Brain microvascular endothelial cell (primary cell): Measurements from ENCODE around the gene TRH.
"Not testable (repeated sequence)": the region's sequence is repeated elsewhere in the genome, so short reads cannot be mapped to it uniquely, and the experiment has no call there.

Source experiments
- DNase-seq: peaks from one replicate; pipeline ENCODE4 v3.0.0-alpha.2; 2020
- H3K27ac ChIP-seq: fragments of 250-450 bp; sonication (Bioruptor Pico); 2 replicates; pipeline ENCODE4 v1.5.1; 2020; ENCODE audit warnings: mild to moderate bottlenecking, moderate library complexity
- H3K27me3 ChIP-seq: fragments of 250-450 bp; sonication (Bioruptor Pico); replicated peaks from 2 replicates; pipeline ENCODE4 v1.5.1; 2020; ENCODE audit warnings: mild to moderate bottlenecking
- H3K36me3 ChIP-seq: fragments of 250-450 bp; sonication (Bioruptor Pico); replicated peaks from 2 replicates; pipeline ENCODE4 v1.5.1; 2020; ENCODE audit warnings: mild to moderate bottlenecking
- H3K4me3 ChIP-seq: 2 replicates; pipeline ENCODE4 v1.5.1; 2011; ENCODE audit warnings: low read depth, mild to moderate bottlenecking, control low read depth, low read length, moderate library complexity
- in situ Hi-C: cut with HindIII; loops from 2 replicates; pipeline ENCODE4 v1.10.0; 2017; ENCODE audit warnings: low sequenced_read_pairs, low pct_ligation_motif_present
- TF ChIP-seq, protein P1 (sequence below): IDR thresholded peaks from 2 replicates; pipeline ENCODE4 v1.5.1; 2011; ENCODE audit warnings: low read depth, mild to moderate bottlenecking, moderate library complexity, low read length, control low read depth, inconsistent platforms; ENCODE audit errors: missing control alignments

TRH gene

GRCh38 chr3:130002666-130003598 is 28.4 kb downstream of the TRH start:
- DNase-seq, H3K27me3 ChIP-seq, H3K36me3 ChIP-seq, H3K27ac ChIP-seq, in situ Hi-C loops: not testable (repeated sequence)
- peak overlapping the region; percentile 33 for H3K4me3 ChIP-seq
- TF ChIP-seq, protein P1, sequence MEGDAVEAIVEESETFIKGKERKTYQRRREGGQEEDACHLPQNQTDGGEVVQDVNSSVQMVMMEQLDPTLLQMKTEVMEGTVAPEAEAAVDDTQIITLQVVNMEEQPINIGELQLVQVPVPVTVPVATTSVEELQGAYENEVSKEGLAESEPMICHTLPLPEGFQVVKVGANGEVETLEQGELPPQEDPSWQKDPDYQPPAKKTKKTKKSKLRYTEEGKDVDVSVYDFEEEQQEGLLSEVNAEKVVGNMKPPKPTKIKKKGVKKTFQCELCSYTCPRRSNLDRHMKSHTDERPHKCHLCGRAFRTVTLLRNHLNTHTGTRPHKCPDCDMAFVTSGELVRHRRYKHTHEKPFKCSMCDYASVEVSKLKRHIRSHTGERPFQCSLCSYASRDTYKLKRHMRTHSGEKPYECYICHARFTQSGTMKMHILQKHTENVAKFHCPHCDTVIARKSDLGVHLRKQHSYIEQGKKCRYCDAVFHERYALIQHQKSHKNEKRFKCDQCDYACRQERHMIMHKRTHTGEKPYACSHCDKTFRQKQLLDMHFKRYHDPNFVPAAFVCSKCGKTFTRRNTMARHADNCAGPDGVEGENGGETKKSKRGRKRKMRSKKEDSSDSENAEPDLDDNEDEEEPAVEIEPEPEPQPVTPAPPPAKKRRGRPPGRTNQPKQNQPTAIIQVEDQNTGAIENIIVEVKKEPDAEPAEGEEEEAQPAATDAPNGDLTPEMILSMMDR: peak; percentile 39

- H3K4me3 ChIP-seq: no peak overlapping the region
- in situ Hi-C loops: no loop called here
- H3K27ac ChIP-seq: no peak overlapping the region
- no peaks in the 10 kb centered on the region for H3K36me3 ChIP-seq
- TF ChIP-seq, protein P1: no peak
- H3K27me3 ChIP-seq: no peaks in the 10 kb centered on the region
- DNase-seq: no peak
These were observed 36.0 kb downstream of the TRH start for GRCh38 chr3:130010556-130010955.

DNA sequence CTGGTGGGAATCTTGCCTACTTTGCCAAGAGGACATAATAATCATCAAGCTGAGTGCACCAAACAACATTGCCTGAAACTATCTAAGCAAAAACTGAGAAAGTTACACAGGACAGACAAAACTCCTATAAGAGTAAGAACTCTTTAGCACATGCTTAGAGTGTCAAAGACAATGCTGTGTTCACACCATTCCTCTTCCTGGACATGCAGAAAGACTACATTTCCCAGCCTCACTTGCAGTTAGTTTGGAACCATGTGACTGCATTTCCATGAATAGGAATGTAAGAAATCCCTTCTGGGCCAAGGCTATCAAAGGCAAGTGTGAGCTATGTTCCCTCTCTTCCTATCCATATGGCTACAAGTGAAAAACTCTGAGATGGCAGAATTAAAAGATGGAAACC is 37.6 kb downstream of the TRH start:
- H3K27me3 ChIP-seq, in situ Hi-C loops, H3K36me3 ChIP-seq, H3K27ac ChIP-seq, H3K4me3 ChIP-seq: not testable (repeated sequence)
- DNase-seq: peak; percentile 10

GRCh38 chr3:130013246-130013645 is 38.7 kb downstream of the TRH start:
- H3K36me3 ChIP-seq, H3K27ac ChIP-seq, H3K4me3 ChIP-seq, in situ Hi-C loops, H3K27me3 ChIP-seq, DNase-seq: not testable (repeated sequence)

- TF ChIP-seq, protein P1: no peak
- Histone ChIP-seq H3K27ac (no peak overlapping the region), H3K4me3 (no peak overlapping the region), H3K27me3 (no peaks in the 10 kb centered on the region), H3K36me3 (no peaks in the 10 kb centered on the region)
- in situ Hi-C loops: no loop called here
- DNase-seq: no peak
These were observed 40.0 kb downstream of the TRH start for GRCh38 chr3:130014526-130014925.

- H3K4me3 ChIP-seq, H3K36me3 ChIP-seq, H3K27ac ChIP-seq, in situ Hi-C loops, H3K27me3 ChIP-seq, DNase-seq: not testable (repeated sequence)
These were observed 43.1 kb downstream of the TRH start for GRCh38 chr3:130017661-130018060.

DNA sequence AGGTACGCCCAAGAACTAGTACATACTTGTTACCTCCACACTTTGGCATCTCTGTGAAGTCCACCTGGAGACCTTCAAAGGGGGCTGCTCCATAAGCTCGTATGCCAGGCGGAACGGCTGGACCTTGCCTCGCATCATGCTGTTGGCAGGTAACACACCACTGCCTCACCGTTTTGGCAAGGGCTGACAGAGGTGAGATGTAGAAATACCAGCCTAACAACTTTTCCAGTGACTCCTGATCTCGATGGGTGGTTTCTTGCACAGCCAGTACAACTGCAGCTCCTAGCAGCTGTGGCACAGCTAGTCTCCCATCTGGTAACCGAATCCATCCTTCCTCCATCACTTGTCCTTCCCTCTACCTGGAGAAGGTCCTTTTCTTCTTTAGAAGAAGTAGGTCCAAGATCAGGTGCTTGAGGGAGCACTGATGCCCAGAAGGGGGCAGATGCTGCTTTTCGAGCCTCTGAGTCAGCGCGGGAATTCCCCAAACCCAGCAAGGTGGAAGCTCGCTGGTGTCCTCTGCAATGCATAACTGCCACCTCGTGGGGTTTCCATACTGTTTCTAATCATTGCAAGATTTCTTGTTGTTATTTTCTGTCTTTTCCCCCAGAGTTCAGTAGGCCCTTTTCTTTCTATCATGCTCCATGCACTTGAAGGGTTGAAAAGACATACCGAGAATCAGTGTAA is 51.8 kb downstream of the TRH start:
- H3K4me3 ChIP-seq, in situ Hi-C loops, H3K36me3 ChIP-seq, H3K27me3 ChIP-seq, H3K27ac ChIP-seq, DNase-seq: not testable (repeated sequence)

DNA sequence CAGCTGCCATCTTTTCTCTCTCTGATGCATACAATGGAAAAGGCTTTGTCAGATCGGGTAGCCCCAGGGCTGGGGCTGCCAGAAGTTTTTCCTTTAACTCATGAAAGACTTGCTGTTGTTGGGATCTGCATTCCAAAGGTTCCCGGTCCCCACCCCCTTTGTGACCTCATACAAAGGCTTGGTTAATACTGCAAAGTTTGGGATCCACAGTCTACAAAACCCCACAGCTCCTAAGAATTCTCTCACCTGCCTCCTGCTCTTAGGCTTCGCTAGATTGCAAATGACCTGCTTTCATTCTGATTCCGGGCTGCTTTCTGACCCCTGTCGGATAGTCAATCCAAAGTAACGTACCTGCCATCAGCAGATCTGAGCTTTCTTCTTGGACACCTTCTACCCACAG is 52.9 kb downstream of the TRH start:
- H3K36me3 ChIP-seq, in situ Hi-C loops, H3K27ac ChIP-seq, DNase-seq, H3K4me3 ChIP-seq, H3K27me3 ChIP-seq: not testable (repeated sequence)
